Thoracic aorta (tissue), 2 donors: ENCODE data around the gene ANO3. TPM values are rescaled to one million over a fixed set of nuclear protein-coding genes. Genes with fewer than 3 reads are reported as not detected.

Experiments used
- ATAC-seq: fragments of 150-250 bp; one replicate; pipeline ENCODE4 v1.8.0; 2017; ENCODE audit warnings: low read depth; ENCODE audit not compliant: insufficient number of reproducible peaks, low FRiP score
- DNase-seq: peaks from one replicate; pipeline ENCODE4 v3.0.0-alpha.2; 2020; ENCODE audit warnings: low spot score
- H3K27ac ChIP-seq, 2 donors: fragments of 200-600 bp; sonication (generic); 1 replicate in 1 of 2; 2 replicates in 1 of 2; pipeline ENCODE4 v1.5.1; 2016; ENCODE audit warnings: mild to moderate bottlenecking in 2 of 2, moderate library complexity in 2 of 2
- H3K27me3 ChIP-seq: fragments of 200-600 bp; sonication (generic); replicated peaks from 2 replicates; pipeline ENCODE4 v1.6.0; 2016; ENCODE audit warnings: mild to moderate bottlenecking; ENCODE audit not compliant: insufficient read depth
- H3K36me3 ChIP-seq: fragments of 200-600 bp; sonication (generic); one replicate; pipeline ENCODE4 v1.5.1; 2016
- H3K4me1 ChIP-seq, 2 donors: fragments of 200-600 bp; sonication (generic); 1 replicate in 1 of 2; 2 replicates in 1 of 2; pipeline versions ENCODE4 v1.5.1 to v1.6.0; 2016; ENCODE audit warnings: low read depth in 2 of 2, mild to moderate bottlenecking in 1 of 2; ENCODE audit not compliant: control insufficient read depth in 1 of 2
- H3K4me3 ChIP-seq: fragments of 200-600 bp; sonication (generic); 2 replicates; pipeline ENCODE4 v1.5.1; 2016; ENCODE audit warnings: mild to moderate bottlenecking
- H3K9me3 ChIP-seq: fragments of 200-600 bp; sonication (generic); 2 replicates; pipeline ENCODE4 v1.5.1; 2016
- CTCF ChIP-seq: fragments of 200-600 bp; sonication (generic); IDR thresholded peaks from one replicate; pipeline ENCODE4 v1.5.1; 2019; ENCODE audit warnings: antibody characterized with exemption
- total RNA-seq, 2 donors: library from RNA; depleted of rRNA; stranded (reverse); fragments of >200 nt; gene quantifications; one replicate each; pipeline versions ENCODE4 v1.1.0 to v1.2.3, GENCODE V29; 2016

Gene ANO3
- total RNA-seq, 2 donors from 2014 or later, result 0.71 to 13.4 TPM

- ATAC-seq (no peak), DNase-seq (no peak)
- Histone ChIP-seq H3K9me3 (no peaks in the 10 kb centered on the region), H3K27me3 (no peaks in the 10 kb centered on the region), H3K27ac (no peak overlapping the region), H3K36me3 (no peaks in the 10 kb centered on the region), H3K4me1 (no peaks in the 10 kb centered on the region), H3K4me3 (no peak overlapping the region)
- TF ChIP-seq CTCF, result no peak
Observed at GRCh38 chr11:26554455-26554854, 222.5 kb downstream of the ANO3 start.

DNA sequence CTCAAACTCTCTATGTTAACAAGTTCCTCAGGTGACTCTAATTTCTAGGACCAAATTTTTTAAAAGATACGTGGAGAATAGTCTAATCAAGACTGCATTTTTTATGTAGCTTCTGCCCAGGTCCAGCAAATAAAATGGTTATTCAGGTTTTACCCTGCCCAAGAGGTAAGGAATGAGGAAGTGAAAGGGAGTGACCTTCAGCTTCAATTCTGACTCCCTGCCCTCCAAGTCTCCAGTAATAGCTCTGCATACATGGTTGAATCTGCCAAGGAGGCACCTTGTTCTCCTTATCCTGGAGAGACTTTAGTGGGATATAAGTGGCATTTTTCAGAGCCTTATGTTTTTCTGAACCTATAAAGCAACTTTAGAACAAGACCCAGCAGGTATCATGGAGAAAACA is 224.7 kb downstream of the ANO3 start:
- H3K27ac ChIP-seq, result no peak overlapping the region
- H3K4me1 ChIP-seq, result no peaks in the 10 kb centered on the region
- no peaks in the 10 kb centered on the region for H3K36me3 ChIP-seq
- ATAC-seq (no peak), DNase-seq (no peak)
- H3K27me3 ChIP-seq, result no peaks in the 10 kb centered on the region
- no peak for TF ChIP-seq CTCF
- H3K9me3 ChIP-seq, result no peaks in the 10 kb centered on the region
- H3K4me3 ChIP-seq, result no peak overlapping the region

GRCh38 chr11:26557666-26558065 is 225.7 kb downstream of the ANO3 start:
- no peak for TF ChIP-seq CTCF
- Histone ChIP-seq H3K4me3 (no peak overlapping the region), H3K27ac (no peak overlapping the region), H3K27me3 (no peaks in the 10 kb centered on the region), H3K4me1 (no peaks in the 10 kb centered on the region), H3K36me3 (no peaks in the 10 kb centered on the region), H3K9me3 (no peaks in the 10 kb centered on the region)
- ATAC-seq (no peak), DNase-seq (no peak)

GRCh38 chr11:26558190-26558589 is 226.3 kb downstream of the ANO3 start:
- no peaks in the 10 kb centered on the region for H3K27me3 ChIP-seq
- H3K36me3 ChIP-seq, result no peaks in the 10 kb centered on the region
- ATAC-seq, result no peak
- no peak overlapping the region for H3K4me3 ChIP-seq
- no peaks in the 10 kb centered on the region for H3K4me1 ChIP-seq
- TF ChIP-seq CTCF, result no peak
- no peak overlapping the region for H3K27ac ChIP-seq
- no peak for DNase-seq
- H3K9me3 ChIP-seq, result no peaks in the 10 kb centered on the region

- H3K27ac ChIP-seq, result no peak overlapping the region
- DNase-seq (no peak), ATAC-seq (no peak)
- no peak for TF ChIP-seq CTCF
- no peaks in the 10 kb centered on the region for H3K27me3 ChIP-seq
- no peaks in the 10 kb centered on the region for H3K9me3 ChIP-seq
- H3K4me1 ChIP-seq, result no peaks in the 10 kb centered on the region
- no peaks in the 10 kb centered on the region for H3K36me3 ChIP-seq
- H3K4me3 ChIP-seq, result no peak overlapping the region
Observed at GRCh38 chr11:26569646-26570045, 237.7 kb downstream of the ANO3 start.
